Activated CD8-positive, alpha-beta memory T cell treated with anti-CD3 and anti-CD28 coated beads, Interleukin-2, amount 50 U/mL, for 24 hours (primary cell): ENCODE results near the gene ISLR.

Experiments
- DNase-seq: peaks from one replicate; pipeline ENCODE4 v3.0.0-alpha.2; 2020; ENCODE audit errors: extremely low read depth

ISLR gene, protein sequence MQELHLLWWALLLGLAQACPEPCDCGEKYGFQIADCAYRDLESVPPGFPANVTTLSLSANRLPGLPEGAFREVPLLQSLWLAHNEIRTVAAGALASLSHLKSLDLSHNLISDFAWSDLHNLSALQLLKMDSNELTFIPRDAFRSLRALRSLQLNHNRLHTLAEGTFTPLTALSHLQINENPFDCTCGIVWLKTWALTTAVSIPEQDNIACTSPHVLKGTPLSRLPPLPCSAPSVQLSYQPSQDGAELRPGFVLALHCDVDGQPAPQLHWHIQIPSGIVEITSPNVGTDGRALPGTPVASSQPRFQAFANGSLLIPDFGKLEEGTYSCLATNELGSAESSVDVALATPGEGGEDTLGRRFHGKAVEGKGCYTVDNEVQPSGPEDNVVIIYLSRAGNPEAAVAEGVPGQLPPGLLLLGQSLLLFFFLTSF

DNA sequence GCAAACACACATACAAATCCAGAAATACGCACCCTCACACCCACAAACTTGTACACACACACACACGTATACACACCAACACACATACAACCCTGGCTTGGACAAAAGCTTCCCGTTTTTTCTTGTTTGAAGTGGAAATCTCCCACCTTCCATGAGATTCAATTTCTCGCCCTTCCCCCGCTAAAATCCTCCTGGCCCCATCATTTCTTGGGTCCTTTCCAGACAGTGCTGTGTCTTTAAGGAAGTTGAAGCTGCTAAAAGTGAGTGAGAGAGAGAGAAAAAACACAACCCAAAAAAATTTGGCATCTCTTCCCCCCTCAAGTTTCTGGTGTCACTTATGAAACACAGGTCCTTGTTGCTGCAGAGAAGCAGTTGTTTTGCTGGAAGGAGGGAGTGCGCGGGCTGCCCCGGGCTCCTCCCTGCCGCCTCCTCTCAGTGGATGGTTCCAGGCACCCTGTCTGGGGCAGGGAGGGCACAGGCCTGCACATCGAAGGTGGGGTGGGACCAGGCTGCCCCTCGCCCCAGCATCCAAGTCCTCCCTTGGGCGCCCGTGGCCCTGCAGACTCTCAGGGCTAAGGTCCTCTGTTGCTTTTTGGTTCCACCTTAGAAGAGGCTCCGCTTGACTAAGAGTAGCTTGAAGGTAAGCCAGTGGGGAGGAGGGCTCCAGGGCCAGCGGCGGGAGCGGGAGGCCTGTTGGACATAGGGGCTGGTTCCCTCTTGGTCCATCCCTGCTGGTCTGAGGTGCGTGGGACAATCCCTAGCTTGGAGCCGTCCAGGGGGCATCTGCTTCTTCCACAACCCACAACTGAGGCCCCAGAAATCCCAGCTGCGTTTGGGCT is at the start of gene ISLR:
Gene ISLR, plus strand, starts transcription at position 331 of the 839 bp plus-strand sequence. CDS start 1,149 bp downstream, outside the sequence.
- no peak for DNase-seq

- DNase-seq, result no peak
These were observed 49.3 kb upstream of the ISLR start for GRCh38 chr15:74124196-74124595.

GRCh38 chr15:74124759-74125158 is 48.8 kb upstream of the ISLR start:
- no peak for DNase-seq

- DNase-seq, result peak; percentile 62
These were observed 46.1 kb upstream of the ISLR start for GRCh38 chr15:74127255-74127953.

DNA sequence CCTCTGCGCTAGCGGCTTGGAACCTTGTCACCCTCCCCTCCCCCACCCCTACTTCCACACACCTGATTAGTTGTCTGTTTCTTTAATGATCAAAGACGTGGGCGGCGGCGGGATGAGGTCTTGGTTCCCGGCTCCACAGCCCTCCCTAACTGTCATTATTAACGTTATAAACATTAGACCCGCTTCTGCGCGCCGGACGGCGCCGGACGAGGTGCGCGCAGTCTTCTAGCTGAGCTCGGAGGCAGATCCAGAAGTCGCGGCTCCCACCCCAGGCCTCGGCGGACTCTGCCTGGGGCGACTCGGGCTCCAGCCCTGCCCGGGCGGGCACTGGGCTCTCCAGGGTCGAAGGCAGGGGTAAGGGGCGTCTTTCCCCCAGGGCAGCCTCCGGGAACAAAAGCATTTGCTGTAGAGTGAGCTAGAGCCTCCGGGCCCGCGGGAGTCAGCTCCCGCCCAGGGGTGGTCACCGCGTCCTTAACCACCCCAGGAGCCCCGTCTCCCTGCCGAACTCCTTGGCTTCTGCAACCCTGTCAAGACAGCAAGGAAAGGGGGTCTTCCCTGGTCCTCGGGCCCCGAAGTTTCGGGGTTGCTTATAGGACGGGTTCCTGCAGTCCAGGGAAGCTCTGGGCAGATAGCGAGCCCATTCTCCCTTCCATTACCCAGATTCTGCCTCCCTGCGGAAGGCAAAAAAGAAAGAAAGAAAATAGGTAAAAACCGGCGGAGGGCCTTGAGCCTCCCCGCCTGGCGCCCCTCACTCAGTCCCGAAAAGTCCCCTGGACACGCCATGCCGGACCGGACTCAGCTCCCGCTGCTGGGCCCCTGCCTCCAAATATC is 45.3 kb upstream of the ISLR start:
- DNase-seq, result no peak

GRCh38 chr15:74128785-74129585 is 44.5 kb upstream of the ISLR start:
- DNase-seq, result no peak

DNA sequence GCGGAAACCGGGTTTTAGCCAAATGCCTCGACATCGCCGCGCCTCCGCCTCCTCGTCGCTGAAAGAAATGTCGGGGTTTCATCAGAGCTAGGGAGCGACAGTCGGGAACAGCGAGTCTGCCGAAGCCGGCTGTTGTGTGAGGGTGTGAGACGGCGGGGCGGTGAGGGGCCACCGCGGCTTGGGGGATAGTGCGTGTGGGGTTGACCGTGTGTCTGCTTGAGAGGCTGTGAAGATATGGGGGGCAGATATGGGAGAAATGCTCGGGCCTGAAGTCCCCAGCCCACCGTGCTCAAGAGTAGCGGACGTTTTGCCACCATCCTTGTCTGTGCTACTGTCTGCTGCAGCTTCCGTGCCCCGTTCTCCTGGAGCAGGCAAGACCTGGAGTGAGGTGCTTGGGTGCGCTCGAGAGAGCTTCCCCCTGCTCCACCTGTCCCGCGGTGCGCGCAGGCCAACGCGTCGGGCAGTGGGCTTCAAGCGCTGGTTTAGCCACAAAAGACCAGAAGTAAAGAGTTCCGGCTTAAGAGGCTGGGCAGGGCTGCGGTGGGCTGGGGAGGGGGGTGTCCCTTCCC is 43.8 kb upstream of the ISLR start:
- no peak for DNase-seq

DNA sequence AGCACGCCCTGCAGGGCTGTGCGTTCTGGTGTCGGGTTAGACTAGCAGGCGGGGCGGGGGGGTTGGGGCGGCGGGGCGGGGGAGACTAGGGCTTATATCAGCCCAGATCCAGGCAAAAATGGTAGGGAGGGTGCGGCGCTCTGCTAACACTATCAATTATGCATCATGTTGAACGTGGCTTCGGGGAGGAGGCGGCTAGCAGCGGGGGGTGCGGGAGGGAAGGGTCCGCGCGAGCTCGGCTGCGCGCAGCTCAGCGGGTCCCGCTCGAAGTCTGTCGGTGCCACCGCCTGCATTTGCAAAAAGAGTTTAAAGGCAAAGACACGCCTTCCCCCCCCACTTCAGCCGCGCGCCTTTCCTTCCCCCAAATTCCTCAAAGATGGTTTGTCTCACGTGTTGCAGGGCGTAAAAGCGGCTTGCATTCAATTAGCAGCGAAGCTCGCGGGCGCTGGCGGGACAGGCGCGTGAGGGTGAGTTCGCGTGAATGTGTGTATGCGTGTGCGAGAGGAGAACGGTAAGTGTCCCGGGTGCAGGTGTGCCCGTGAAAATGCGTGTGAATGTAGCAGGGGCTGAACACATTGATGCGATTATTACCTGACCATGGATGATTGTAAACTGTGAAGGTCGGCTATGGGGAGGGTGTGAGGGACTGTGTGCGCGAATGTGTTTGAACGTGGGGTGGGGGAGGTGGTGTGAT is 43.2 kb upstream of the ISLR start, which contains the start of gene ISLR2:
Gene ISLR2, plus strand, starts transcription at position 432 of the 694 bp plus-strand sequence. CDS start 2,169 bp downstream, outside the sequence.
- DNase-seq, result no peak

DNA sequence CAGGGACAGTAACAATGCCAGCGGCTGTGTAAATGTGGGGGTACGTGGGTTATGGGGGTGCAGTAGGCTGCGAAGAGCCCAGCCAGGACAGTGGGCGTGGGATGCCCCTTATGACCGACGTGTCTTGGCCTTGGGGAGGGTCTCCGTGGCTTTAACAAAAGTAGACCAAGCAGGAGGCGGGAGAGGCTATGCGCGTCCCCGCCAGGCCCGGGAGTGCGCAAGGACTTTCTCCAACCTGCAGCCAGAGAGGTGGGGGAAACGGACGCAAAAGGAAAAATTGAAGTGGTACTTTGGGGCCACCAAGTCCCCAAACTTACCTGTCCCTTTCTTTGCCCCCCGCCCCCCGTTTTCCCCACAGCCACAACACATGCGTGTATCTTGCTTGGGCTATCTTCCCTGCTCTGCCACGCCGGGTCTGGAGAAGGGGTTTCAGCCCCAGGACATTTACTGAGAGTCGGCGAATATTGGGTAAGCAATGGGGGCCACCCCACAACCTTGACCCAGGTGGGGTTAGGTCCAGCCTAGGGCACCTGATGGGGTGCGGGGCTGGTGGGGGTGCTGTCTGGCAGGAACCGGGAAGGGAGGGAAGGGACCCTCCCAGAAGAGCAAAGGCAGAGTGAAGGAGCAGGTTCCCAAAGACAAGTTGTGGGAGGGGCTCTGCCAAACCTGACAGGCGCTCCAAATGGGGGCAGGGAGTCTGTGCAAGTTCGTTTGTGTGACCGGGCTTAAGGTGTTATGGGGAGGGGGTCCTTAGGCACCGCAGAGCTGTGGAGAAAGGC is 42.5 kb upstream of the ISLR start:
- no peak for DNase-seq

GRCh38 chr15:74131628-74132413 is 41.7 kb upstream of the ISLR start:
- no peak for DNase-seq

DNA sequence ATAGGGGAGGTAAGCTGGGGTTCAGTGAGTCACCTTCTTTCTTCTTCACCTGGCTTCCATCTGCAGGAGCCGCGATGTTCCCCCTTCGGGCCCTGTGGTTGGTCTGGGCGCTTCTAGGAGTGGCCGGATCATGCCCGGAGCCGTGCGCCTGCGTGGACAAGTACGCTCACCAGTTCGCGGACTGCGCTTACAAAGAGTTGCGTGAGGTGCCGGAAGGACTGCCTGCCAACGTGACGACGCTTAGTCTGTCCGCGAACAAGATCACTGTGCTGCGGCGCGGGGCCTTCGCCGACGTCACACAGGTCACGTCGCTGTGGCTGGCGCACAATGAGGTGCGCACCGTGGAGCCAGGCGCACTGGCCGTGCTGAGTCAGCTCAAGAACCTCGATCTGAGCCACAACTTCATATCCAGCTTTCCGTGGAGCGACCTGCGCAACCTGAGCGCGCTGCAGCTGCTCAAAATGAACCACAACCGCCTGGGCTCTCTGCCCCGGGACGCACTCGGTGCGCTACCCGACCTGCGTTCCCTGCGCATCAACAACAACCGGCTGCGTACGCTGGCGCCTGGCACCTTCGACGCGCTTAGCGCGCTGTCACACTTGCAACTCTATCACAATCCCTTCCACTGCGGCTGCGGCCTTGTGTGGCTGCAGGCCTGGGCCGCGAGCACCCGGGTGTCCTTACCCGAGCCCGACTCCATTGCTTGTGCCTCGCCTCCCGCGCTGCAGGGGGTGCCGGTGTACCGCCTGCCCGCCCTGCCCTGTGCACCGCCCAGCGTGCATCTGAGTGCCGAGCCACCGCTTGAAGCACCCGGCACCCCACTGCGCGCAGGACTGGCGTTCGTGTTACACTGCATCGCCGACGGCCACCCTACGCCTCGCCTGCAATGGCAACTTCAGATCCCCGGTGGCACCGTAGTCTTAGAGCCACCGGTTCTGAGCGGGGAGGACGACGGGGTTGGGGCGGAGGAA is 40.5 kb upstream of the ISLR start:
- no peak for DNase-seq

DNA sequence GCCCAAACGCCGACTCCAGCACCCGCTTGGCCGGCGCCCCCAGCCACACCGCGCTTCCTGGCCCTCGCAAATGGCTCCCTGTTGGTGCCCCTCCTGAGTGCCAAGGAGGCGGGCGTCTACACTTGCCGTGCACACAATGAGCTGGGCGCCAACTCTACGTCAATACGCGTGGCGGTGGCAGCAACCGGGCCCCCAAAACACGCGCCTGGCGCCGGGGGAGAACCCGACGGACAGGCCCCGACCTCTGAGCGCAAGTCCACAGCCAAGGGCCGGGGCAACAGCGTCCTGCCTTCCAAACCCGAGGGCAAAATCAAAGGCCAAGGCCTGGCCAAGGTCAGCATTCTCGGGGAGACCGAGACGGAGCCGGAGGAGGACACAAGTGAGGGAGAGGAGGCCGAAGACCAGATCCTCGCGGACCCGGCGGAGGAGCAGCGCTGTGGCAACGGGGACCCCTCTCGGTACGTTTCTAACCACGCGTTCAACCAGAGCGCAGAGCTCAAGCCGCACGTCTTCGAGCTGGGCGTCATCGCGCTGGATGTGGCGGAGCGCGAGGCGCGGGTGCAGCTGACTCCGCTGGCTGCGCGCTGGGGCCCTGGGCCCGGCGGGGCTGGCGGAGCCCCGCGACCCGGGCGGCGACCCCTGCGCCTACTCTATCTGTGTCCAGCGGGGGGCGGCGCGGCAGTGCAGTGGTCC is 39.7 kb upstream of the ISLR start:
- DNase-seq, result no peak

GRCh38 chr15:74134387-74135027 is 39.0 kb upstream of the ISLR start:
- DNase-seq, result no peak

DNA sequence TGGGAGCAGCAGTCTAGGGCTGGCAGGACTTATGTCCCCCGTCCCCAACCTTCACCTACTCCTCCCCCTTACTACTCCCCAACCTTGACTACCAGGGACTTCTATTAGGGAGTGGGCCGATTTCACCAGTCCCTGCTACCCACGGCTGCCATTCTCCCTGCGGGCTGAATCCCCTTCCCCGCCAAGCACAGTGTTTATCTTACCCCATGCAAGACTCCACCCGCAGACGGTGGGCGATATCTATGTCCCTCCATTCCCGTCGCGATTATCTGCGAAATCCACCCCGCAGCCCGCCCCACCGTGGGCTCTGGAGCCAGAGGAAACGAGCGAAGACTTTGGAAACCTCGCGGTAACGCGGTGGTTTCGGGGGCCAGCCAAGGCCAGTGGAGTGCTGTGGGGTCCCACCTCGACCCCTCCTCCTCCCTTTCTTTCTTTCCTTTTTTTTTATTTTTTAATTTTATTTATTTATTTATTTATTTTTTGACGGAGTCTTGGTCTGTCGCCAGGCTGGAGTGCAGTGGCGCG is 38.4 kb upstream of the ISLR start:
- DNase-seq, result no peak

DNA sequence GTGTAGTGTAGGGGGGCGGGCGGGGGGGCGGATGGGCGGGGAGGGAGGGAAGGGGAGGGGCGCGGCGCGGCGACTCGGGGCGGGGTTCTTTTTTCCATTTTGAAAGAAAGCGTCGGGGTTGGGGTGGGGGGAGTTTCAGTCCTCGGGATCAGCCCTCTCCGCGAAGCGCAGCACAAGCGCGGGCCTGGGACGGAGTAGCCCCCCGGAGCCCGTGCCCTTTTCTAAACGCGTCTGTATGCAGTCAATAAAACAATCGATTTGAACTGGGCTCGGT is 37.0 kb upstream of the ISLR start:
- no peak for DNase-seq
